ENCODE data around the gene LGALS9.

Gene LGALS9

DNA sequence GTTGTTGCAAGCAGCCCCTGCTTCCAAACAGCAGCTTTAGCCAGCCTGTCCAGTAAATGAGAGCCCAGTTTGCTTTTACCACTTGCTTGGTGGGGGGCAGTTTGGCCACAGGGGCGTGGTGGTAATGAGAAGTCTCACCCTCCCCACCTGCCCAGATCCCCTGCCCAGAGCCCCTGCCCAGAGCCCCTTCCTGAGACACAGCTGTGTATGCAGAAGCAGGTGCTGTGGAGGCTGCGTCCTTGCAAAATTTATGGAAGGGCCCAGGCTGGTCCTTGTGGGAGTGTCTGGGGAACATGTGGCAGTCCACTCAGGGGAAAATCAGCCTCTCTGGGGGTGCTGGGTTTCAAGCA is 27.6 kb upstream of the LGALS9 start:
- DNase-seq (ENCODE audit: low read depth in 1 of 2, low spot score in 1 of 2): no peak

GRCh38 chr17:27603880-27604794 is 26.9 kb upstream of the LGALS9 start:
- no peak for DNase-seq (ENCODE audit: low read depth in 1 of 2, low spot score in 1 of 2)

- no peak for DNase-seq (ENCODE audit: low read depth in 1 of 2, low spot score in 1 of 2)
Observed at GRCh38 chr17:27605409-27605808, 25.6 kb upstream of the LGALS9 start.

DNA sequence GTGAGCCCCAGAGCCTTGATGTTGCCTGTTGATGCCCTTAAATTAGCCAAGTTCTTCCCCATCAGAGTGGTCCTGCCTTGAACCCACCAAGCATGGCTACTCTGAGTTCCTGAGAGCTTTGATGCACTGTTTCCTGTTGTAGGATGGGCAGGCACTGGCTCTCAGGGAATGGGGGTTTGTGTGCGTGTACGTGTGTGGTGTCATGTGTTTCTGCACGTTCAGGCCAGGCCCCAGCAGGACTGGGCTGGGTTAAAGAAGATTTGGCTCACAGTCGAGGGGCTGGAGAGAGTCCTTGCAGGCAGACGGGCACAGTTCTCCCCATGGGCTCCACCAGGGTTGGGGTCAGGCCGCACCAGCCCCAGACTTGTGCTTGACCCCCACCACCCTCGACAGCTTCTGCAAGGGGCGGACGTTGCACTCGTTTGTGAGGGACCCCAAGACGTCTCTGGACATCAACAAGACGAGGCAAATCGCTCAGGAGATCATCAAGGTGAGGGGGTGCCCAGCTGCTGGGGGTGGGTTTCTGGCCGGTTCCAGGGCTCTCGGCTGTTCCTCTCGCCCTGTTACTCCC is 23.4 kb upstream of the LGALS9 start:
- DNase-seq (ENCODE audit: low read depth in 1 of 2, low spot score in 1 of 2): no peak

DNA sequence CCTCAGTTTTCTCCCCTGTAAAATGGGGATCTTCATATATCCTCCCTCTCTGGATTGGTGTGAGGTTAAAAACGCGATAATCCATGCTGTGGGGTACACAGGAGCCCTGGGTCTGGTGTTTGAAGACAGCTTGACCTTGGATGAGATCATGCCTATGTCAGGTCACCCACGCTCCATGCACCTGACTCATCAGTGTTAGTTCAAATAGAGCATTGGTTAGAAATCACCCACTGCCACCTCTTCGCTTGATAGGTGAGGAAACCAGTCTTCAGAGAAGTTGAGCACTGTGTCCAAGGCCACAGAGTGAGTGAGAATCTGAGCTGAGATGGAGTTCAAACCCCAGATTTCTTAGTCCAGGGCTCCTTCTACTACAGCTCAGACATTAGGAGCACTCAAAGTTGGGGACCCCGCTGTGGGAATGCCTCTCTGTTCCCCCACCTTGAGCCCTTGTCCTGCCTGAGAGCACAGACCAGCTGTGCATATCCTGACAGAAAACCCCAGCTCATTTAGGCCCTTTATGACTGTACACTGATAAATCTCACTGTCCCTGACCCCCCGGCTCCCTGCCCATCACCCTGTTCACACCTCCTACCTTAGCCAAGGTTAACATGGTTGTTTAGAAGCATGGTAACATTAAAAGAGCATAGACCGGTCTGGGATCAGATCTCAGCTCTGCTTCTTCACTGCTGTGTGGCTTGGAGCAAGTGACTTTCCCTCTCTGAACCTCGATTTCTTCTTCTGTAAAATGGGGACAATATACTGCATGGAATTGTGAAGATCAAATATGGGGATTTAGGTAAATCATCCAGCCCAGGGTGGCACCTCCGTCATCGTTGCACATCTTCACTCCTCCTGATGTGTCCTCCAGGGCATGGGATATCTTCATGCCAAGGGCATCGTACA is 22.4 kb upstream of the LGALS9 start:
- no peak for DNase-seq (ENCODE audit: low read depth in 1 of 2, low spot score in 1 of 2)

- no peak for DNase-seq (ENCODE audit: low read depth in 1 of 2, low spot score in 1 of 2)
Observed at GRCh38 chr17:27609611-27610303, 21.2 kb upstream of the LGALS9 start.

- DNase-seq (ENCODE audit: low read depth in 1 of 2, low spot score in 1 of 2): no peak
Observed at GRCh38 chr17:27610304-27610677, 20.7 kb upstream of the LGALS9 start.

DNA sequence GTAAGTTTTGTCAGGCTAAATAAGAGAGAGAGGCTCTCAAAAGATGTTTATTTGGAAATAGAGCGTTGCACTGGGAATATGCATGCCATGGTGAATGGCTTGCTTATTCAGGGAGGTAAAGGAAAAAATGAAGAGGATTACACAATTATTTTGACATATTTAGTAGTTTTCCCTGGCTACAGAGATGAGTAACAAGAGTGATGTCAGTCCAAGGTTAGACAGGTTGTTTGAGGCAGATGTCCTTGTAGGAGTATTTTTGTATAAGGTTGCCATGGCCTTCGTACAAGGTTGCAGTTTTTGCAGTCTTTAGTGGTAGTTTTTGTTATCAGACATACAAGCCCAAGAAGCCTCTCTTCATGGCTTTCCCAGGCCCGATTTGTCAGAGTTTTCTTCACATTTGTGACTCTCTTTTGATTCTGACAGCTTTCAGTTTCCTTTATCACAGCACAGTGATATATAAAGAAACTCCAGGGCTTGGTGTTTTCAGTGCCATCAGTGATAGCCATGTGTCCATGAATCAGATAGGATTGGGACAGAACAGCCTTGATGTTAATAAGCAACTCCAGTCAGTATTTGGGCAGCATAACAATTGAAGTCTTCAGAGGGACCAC is 18.7 kb upstream of the LGALS9 start:
- DNase-seq (ENCODE audit: low read depth in 1 of 2, low spot score in 1 of 2): no peak

GRCh38 chr17:27613433-27613832 is 17.6 kb upstream of the LGALS9 start:
- no peak for DNase-seq (ENCODE audit: low read depth in 1 of 2, low spot score in 1 of 2)

- DNase-seq (ENCODE audit: low read depth in 1 of 2, low spot score in 1 of 2): no peak
Observed at GRCh38 chr17:27615121-27615520, 15.9 kb upstream of the LGALS9 start.

- no peak for DNase-seq (ENCODE audit: low read depth in 1 of 2, low spot score in 1 of 2)
Observed at GRCh38 chr17:27616414-27616813, 14.6 kb upstream of the LGALS9 start.

DNA sequence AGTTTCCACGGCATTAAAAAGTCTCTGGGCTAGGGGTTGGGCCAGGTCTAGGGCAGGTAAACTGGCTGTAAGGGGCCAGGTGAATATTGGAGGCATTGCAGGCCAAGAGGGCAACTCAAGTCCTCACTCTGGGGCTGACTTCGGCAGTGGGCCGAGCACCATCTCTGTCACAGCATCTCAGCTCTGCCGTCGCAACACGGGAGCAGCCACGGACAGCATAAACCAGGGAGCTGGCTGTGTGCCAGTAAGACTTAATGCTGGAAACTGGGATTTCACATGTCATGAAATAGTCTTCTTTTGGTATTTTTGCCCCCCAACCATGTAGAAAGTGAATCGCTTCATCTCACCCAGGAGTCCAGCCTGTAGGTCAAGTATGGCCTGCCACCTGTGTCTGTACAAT is 12.6 kb upstream of the LGALS9 start:
- no peak for DNase-seq (ENCODE audit: low read depth in 1 of 2, low spot score in 1 of 2)

- DNase-seq (ENCODE audit: low read depth in 1 of 2, low spot score in 1 of 2): no peak
Observed at GRCh38 chr17:27620721-27621120, 10.3 kb upstream of the LGALS9 start.

- no peak for DNase-seq (ENCODE audit: low read depth in 1 of 2, low spot score in 1 of 2)
Observed at GRCh38 chr17:27621536-27621935, 9.5 kb upstream of the LGALS9 start.

DNA sequence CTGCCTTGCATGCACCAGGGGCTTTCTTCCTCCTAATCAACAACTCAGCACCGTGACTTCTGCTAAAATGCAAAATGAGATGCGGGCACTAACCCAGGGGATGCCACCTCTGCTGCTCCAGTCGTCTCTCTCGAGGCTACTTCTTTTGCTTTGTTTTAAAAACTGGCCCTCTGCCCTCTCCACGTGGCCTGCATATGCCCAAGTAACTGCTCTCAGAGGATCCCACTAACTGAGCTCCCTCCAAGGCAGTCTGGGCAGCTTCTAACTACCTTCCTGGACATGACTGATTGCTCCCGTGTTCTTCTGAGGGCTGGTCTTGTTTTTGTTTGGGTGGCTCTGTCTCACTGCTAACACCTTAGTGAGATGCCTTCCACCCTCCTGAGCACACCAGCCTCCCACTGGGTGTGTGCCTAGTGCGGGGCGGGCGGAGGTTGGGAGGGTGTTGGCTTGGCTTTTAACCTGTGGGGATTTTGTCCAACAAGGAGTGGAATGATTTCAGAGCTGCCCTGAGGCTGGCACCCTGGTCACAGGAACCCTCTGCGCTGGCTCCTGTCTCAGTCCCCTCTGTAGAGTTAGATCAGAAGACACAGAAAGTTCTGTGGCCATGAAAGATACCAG is 8.9 kb upstream of the LGALS9 start:
- no peak for DNase-seq (ENCODE audit: low read depth in 1 of 2, low spot score in 1 of 2)

DNA sequence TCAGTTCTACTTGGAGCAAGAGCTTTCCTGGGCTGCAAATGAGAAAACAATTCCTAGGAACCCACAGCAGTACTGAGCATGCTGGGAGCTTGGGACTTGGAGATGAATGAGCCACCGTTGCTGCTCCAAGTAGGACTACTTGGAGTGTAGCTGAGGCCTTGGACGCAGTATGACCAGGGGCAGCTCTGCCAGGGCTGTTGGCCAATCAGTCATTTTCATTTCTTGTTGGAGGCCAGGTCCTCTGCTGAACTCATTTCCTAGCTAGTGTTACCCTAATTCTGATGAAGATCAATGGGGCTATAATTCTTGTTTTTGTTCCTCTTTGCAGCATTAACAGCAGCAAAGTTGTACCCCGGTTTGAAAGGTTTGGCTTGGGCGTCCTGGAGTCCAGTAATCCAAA is 8.0 kb upstream of the LGALS9 start:
- DNase-seq (ENCODE audit: low read depth in 1 of 2, low spot score in 1 of 2): no peak

- no peak for DNase-seq (ENCODE audit: low read depth in 1 of 2, low spot score in 1 of 2)
Observed at GRCh38 chr17:27623614-27624013, 7.4 kb upstream of the LGALS9 start.

DNA sequence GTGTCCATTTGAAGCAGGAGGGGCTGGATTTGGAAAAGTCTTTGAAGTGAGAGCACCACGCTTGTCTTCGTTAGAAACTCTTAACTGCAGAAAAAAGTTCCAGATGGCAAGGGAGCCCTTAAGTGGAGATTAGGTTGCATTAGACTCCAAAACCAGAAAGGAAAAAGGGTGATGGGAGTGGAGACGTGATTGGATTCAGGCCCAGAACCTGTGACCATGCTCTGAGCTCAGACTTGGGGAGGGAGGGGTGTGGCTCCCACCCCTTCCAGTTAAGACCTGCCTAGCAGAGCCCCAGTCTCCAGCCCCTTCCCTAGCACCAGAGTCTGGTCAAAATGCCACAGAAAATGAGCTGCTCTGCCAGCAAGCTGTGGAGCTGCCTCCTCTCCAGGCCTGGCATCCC is 6.4 kb upstream of the LGALS9 start:
- no peak for DNase-seq (ENCODE audit: low read depth in 1 of 2, low spot score in 1 of 2)

DNA sequence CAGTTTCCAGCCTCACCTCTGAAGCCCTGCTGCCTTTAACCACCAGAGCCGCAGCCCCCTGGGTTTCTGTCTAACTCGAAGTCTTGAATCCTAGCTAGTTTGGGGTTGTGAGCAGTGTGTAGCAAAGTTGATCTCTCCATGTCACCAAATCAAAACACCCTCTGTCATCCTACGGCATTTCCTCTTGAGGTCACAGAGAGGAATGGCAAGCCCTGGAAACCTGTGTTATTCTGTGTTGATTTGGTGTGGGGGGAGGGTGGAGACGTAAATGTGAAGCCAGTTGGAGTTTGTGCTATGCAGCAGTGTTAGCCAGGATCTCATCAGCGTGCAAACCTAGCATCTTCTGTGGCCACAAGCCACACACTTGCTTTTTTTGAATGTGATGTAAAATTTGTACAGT is 5.1 kb upstream of the LGALS9 start:
- DNase-seq (ENCODE audit: low read depth in 1 of 2, low spot score in 1 of 2): no peak

GRCh38 chr17:27627514-27627913 is 3.5 kb upstream of the LGALS9 start:
- DNase-seq (ENCODE audit: low read depth in 1 of 2, low spot score in 1 of 2): no peak

All from activated T-helper 1 cell treated with anti-CD3 and anti-CD28 coated beads, Interleukin-2, amount 50 U/mL, for 16 hours (primary cell).